Spleen (tissue), 7 donors: ENCODE measurements around the gene PRKG1.

Source experiments
- CTCF ChIP-seq, 11 experiments: fragments of 200-600 bp in 7 of 11; fragments of 450-650 bp in 4 of 11; sonication (generic) in 4 of 11; IDR thresholded peaks in 8 of 11; conservative IDR thresholded peaks in 3 of 11; 1 replicate in 7 of 11; 2 replicates in 4 of 11; pipeline versions ENCODE4 v1.4.0 to v1.8.0; 2016 to 2021; ENCODE audit warnings: antibody characterized with exemption in 11 of 11, inconsistent platforms in 4 of 11, mild to moderate bottlenecking in 1 of 11
- POLR2A ChIP-seq, 3 donors: fragments of 450-650 bp; IDR thresholded peaks; one replicate each; pipeline ENCODE4 v1.5.1; 2017; ENCODE audit warnings: antibody characterized with exemption in 3 of 3, mild to moderate bottlenecking in 1 of 3
- POLR2AphosphoS5 ChIP-seq, 3 donors: sonication (generic); formaldehyde crosslinking; IDR thresholded peaks; one replicate each; pipeline ENCODE4 v1.5.1; 2017; ENCODE audit warnings: antibody characterized with exemption in 3 of 3
- donor health status: DM: no; HTN: no; CAD: no; lungs with moderate emphysema.
- donor health status: DM: no; HTN: no; CAD: no.
- donor health status: DM: no; HTN: no; CAD: no.

DNA sequence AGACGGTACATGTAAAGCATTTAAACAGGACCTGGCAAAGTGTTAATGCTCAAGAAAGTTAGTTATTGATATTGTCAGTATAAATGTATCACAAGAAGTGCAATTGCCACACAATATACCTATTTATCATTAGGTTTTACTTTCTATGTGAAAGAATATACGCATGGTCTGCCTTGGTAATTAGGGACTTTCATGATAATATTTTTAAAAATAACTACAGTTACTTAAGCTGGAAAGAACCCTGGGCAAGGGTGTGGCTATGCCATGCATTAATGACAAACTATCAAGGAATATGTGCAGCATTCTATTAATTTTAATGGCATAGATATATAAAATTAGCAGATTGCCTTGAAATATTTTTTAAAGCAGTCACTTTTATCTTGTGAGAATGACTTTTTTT is 433.9 kb downstream of the PRKG1 start:
- TF ChIP-seq CTCF (IDR thresholded peaks at IDR 0.05 in 8 of 11, conservative IDR thresholded peaks at IDR 0.05 in 3 of 11) (no peak), POLR2AphosphoS5 (IDR thresholded peaks at IDR 0.05) (no peak), POLR2A (IDR thresholded peaks at IDR 0.05) (no peak)
